H1 (cell line): ENCODE results near the gene CFP.

Experiments used
- CTCF ChIP-seq, 3 experiments: IDR thresholded peaks; 1 replicate in 2 of 3; 2 replicates in 1 of 3; pipeline versions ENCODE4 v1.5.1 to v1.6.1; 2011; ENCODE audit warnings: low read length in 3 of 3, mild to moderate bottlenecking in 3 of 3, inconsistent platforms in 2 of 3, low read depth in 1 of 3, moderate library complexity in 1 of 3; ENCODE audit not compliant: insufficient read depth in 1 of 3; ENCODE audit errors: control extremely low read depth in 1 of 3
- EZH2 ChIP-seq: fragments of 200-600 bp; sonication (generic); IDR thresholded peaks from 2 replicates; pipeline ENCODE4 v1.7.1; 2012; ENCODE audit warnings: low read depth, mild to moderate bottlenecking, moderate library complexity, low read length, inconsistent platforms; ENCODE audit not compliant: severe bottlenecking
- RFX5 ChIP-seq: IDR thresholded peaks from 2 replicates; pipeline ENCODE4 v1.6.1; 2011; ENCODE audit warnings: low read depth, low read length, improper control_type of control experiment, borderline replicate concordance
- ZNF274 ChIP-seq: IDR thresholded peaks from 2 replicates; pipeline ENCODE4 v1.7.0; 2012; ENCODE audit warnings: low read length, borderline replicate concordance; ENCODE audit errors: extremely low read depth

DNA sequence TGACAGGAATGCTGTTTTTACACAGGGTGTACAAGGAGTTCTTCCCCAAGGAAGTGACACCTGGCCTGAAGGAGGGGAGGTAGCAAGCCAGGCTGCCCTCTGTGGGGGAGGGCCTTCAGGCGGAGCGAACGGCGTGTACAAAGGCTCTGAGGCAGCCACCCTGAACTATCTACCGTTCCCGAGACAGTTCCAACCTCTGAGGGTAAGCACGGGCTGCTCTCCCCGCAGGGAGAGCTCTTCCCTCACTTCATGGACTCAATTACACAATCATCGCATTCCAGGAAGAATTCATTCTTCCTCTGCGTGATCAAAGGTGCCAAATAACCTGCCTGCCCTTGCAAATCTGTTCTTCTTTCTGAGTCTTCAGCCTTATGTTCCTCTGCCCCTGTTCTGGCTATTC lies 15.8 kb upstream of the CFP start:
- no peak for TF ChIP-seq EZH2
- TF ChIP-seq CTCF (IDR thresholded peaks at IDR 0.05; ENCODE audit: control extremely low read depth in 1 of 3, insufficient read depth in 1 of 3, low read depth in 1 of 3, low read length in 3 of 3) = no peak
- TF ChIP-seq ZNF274 = no peak
- TF ChIP-seq RFX5 = no peak
